ENCODE data around the gene SGTB. TPM values are rescaled to one million over a fixed set of nuclear protein-coding genes. Genes with fewer than 3 reads are reported as not detected.

The SGTB gene
- total and polyA plus RNA-seq, 2 of the 8 experiments (the other 6 are each of a cell fraction or from before 2014, with no cell fraction given), result 2.2 to 18.7 TPM

- TF ChIP-seq CHD7 (IDR thresholded peaks at IDR 0.05; ENCODE audit: insufficient replicate concordance, low read length) (no peak), RXRA (IDR thresholded peaks at IDR 0.05; ENCODE audit: insufficient read depth, low read depth, low read length) (no peak), BCL11A (IDR thresholded peaks at IDR 0.05; ENCODE audit: low read depth in 2 of 2, low read length in 2 of 2) (no peak)
These were observed 17.2 kb downstream of the SGTB start (continued) for GRCh38 chr5:65704621-65705239.
